ENCODE results near the gene LMTK3. TPM values are rescaled to one million over a fixed set of nuclear protein-coding genes. Genes with fewer than 3 reads are reported as not detected.
"Not testable (repeated sequence)": the region's sequence is repeated elsewhere in the genome, so short reads cannot be mapped to it uniquely, and the experiment has no call there.

LMTK3 gene
- total and polyA plus RNA-seq, 2 donors: 0.42 to 0.72 TPM

DNA sequence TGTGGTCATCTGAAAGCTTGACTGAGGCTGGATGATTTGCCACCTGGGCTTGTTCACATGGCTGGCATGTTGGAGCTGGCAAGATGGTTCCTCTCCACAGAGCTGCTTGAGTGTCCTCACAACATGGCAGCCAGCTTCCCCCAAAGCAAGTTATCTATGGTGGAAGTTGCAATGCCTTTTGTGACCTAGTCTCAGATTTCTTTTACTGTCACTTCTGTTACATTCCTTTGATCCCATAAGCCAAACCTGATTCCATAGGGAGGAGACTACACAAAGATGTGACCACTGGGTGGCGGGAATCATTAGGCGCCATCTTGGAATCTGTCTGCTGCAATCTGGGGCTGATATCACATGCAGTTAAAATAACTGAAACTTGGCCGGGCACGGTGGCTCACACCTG is 17.5 kb upstream of the LMTK3 start:
- DNase-seq (ENCODE audit: extremely low spot score): no peak
- WGBS: 96% methylated on average over 4 of the region's 4 CpGs
- Histone ChIP-seq H3K4me3 (ENCODE audit: low read depth, low read length) (no peak overlapping the region), H3K27ac (ENCODE audit: low read depth) (no peak overlapping the region), H3K4me1 (ENCODE audit: insufficient read depth) (no peaks in the 10 kb centered on the region), H3K36me3 (ENCODE audit: insufficient read depth) (no peaks in the 10 kb centered on the region)

DNA sequence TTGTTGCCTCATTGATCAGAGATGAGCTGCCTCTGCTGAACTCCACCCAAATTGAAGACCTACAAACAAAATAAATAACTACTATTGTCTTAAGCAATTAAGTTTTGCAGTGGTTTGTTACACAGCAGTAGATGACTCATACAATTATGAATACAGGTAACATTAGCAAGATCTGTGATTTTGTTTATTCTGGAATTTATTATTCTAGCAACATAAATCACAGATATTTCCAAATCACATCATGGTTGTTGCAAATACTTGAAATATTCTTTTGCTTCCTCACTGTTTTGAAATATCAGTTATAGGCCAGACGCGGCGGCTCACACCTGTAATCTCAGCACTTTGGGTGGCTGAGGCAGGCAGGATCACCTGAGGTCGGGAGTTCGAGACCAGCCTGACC is 13.1 kb upstream of the LMTK3 start:
- no peak for DNase-seq (ENCODE audit: extremely low spot score)
- no peak overlapping the region for H3K4me3 ChIP-seq (ENCODE audit: low read depth, low read length)
- no peaks in the 10 kb centered on the region for H3K4me1 ChIP-seq (ENCODE audit: insufficient read depth)
- H3K27ac ChIP-seq (ENCODE audit: low read depth): no peak overlapping the region
- WGBS: 97% methylated on average over 5 of the region's 5 CpGs
- no peaks in the 10 kb centered on the region for H3K36me3 ChIP-seq (ENCODE audit: insufficient read depth)

DNA sequence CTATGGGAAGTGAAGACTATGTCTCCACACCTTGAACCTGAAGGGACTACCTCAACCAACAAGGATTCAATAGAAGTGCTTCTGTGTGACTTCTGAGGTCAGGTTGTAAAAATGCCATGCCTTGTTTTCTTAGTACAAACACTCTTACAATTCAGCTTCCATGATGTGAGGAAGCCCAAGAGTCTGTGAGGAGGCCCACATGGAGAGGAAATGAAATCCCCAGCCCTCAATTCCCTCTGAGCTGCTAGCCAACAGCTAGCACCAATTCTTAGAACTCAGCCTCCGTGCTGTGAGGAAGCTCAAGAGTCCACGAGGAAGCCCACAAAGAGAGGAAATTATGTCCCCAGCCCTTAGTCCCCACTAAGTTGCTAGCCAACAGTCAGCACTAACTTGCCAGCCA is 12.6 kb upstream of the LMTK3 start:
- Histone ChIP-seq H3K4me3 (ENCODE audit: low read depth, low read length) (no peak overlapping the region), H3K4me1 (ENCODE audit: insufficient read depth) (no peaks in the 10 kb centered on the region), H3K27ac (ENCODE audit: low read depth) (no peak overlapping the region), H3K36me3 (ENCODE audit: insufficient read depth) (no peaks in the 10 kb centered on the region)
- 93% methylated on average over 2 of the region's 2 CpGs for WGBS
- DNase-seq (ENCODE audit: extremely low spot score): no peak

DNA sequence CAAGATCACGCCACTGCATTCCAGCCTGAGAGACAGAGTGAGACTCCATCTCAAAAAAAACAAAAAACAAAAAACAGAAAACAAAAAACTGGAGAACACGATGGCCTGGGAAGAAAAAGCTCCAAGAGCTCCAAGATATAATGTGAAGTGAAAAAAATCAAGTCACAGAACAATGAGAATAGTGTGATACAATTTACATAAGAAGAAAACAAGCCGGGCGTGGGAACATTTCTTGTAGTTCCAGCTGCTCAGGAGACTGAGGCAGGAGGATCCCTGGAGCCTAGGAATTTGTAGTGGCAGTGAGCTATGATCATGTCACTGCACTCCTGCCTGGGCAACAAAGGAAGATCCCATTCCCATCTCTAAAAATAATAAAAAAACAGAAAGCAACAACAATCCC is 8.5 kb upstream of the LMTK3 start:
- WGBS: 75% methylated on average over 4 of the region's 4 CpGs
- DNase-seq (ENCODE audit: extremely low spot score): no peak
- H3K36me3 ChIP-seq (ENCODE audit: insufficient read depth): no peaks in the 10 kb centered on the region

DNA sequence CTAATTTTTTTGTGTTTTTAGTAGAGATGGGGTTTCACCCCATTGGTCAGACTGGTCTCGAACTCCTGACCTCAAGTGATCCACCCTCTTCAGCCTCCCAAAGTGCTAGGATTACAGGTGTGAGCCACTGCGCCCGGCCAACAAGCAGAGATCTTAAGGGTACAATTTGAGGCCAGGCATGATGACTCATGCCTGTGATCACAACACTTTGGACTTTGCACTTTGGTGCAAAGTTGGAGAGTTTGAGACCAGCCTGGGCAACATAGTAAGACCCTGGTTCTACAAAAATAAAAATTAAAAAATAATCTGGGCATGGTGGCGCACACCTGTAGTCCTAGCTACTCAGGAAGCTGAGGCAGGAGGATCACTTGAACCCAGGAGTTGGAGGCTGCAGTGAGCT is 7.8 kb upstream of the LMTK3 start:
- DNase-seq (ENCODE audit: extremely low spot score); H3K27ac ChIP-seq (ENCODE audit: low read depth); H3K4me3 ChIP-seq (ENCODE audit: low read depth, low read length); H3K36me3 ChIP-seq (ENCODE audit: insufficient read depth); H3K4me1 ChIP-seq (ENCODE audit: insufficient read depth): not testable (repeated sequence)
- 91% methylated on average over 4 of the region's 4 CpGs for WGBS

More for the DNA sequence above, 8.5 kb upstream of the LMTK3 start:
- Histone ChIP-seq H3K27ac (ENCODE audit: low read depth) (no peak overlapping the region), H3K4me1 (ENCODE audit: insufficient read depth) (no peaks in the 10 kb centered on the region), H3K4me3 (ENCODE audit: low read depth, low read length) (no peak overlapping the region)

DNA sequence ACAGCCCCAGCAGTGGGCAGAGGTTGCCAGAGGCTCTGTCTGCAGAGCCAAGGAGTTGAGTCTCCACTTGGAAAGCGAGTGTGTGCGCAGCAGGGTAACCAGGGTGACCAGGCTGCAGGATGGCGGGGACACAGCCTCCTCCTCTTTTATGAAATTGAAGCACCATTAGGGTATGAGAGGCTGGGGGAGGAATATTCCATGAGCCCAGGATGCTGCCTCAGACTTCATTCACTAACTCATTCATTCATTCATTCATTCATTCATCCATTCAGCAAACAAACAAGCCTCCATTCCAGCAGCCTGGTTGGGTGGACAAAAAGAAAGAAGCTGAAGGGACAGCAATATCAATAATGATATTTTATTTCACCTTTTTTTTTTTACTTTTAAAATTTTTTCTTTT is 6.6 kb upstream of the LMTK3 start:
- Histone ChIP-seq H3K4me3 (ENCODE audit: low read depth, low read length) (no peak overlapping the region), H3K36me3 (ENCODE audit: insufficient read depth) (no peaks in the 10 kb centered on the region), H3K4me1 (ENCODE audit: insufficient read depth) (no peaks in the 10 kb centered on the region), H3K27ac (ENCODE audit: low read depth) (no peak overlapping the region)
- 58% methylated on average over 3 of the region's 3 CpGs for WGBS
- no peak for DNase-seq (ENCODE audit: extremely low spot score)

DNA sequence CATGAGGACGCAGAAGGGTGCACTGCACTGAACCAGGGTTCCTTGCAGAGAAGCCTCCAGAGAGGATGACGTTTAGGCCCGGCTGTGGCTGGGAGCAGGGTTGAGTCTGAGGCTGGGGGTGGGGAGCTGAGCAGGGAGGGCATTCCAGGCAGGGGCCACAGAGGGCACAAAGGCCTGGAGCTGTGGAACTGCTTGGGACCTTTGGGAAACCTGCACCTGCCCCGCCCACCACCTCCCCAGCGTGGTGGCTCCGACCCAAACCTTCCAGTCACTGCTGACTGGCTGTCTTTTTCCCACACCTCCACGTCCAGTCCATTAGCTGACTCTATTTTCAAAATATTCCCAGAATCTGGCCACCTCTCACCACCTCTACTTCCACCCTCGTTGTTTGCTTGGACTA is 4.9 kb upstream of the LMTK3 start:
- Histone ChIP-seq H3K27ac (ENCODE audit: low read depth) (no peak overlapping the region), H3K4me1 (ENCODE audit: insufficient read depth) (no peaks in the 10 kb centered on the region), H3K4me3 (ENCODE audit: low read depth, low read length) (no peak overlapping the region), H3K36me3 (ENCODE audit: insufficient read depth) (no peaks in the 10 kb centered on the region)
- no peak for DNase-seq (ENCODE audit: extremely low spot score)
- 69% methylated on average over 8 of the region's 8 CpGs for WGBS

DNA sequence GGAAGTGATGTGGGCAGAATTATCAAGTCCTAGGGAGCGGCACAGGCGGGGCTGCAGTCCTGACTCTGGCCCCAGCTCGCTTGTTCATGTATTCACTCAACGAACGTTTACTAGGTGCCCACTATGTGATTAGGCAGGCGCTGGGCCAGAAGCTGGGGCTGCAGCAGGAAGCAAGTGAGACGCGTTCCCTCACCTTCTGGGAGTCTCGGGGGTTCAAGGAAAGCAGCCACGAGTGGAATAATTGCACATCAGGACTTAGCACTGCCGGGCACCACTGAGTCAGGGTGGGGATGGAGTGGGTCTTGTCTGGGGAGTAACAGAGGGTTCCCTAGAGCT is 2.5 kb upstream of the LMTK3 start:
- Histone ChIP-seq H3K27ac (ENCODE audit: low read depth) (no peak overlapping the region), H3K4me3 (ENCODE audit: low read depth, low read length) (no peak overlapping the region), H3K4me1 (ENCODE audit: insufficient read depth) (no peaks in the 10 kb centered on the region), H3K36me3 (ENCODE audit: insufficient read depth) (no peaks in the 10 kb centered on the region)
- WGBS: 36% methylated on average over 11 of the region's 11 CpGs
- DNase-seq (ENCODE audit: extremely low spot score): no peak

DNA sequence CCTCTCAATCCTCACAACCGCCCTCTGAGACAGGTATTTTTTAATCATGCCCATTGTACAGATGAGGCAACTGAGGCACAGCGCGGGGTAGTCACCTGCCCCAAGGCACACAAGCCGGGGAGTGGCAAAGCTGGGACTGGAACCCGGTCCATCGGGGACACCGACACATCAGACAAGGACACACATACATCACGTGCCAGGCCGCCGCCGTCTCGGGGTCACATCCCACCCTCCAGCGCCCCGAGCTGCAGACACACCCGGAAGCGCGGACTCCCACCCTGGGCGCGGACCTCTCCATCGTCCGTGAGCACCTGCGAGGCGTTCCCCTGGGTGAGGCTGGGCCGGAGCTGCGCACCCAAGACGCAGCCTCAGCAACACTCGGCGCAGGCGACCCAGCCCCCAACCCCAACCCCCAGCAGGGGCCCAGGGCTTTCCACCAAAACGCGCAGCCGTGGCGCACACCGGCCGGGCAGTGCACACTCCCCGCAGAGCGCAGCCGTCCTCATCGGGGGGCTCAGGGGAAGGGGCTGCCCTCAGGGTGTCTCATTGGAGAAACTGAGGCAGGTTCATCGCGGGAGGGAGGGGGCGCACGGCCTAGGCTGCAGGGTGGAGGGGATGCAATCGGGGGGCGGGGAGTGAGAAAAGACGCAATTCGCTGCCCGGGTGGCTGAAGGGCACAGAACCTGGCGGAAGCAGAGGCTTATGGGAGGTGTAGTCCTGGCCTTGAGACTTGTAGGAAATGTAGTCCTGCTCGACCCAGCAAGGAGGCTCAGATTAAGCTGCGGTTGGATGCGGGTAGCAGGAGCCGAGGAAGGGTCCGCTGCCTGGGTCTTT is 1.9 kb upstream of the LMTK3 start:
- H3K36me3 ChIP-seq (ENCODE audit: insufficient read depth): no peaks in the 10 kb centered on the region
- no peaks in the 10 kb centered on the region for H3K4me1 ChIP-seq (ENCODE audit: insufficient read depth)
- H3K4me3 ChIP-seq (ENCODE audit: low read depth, low read length): peak overlapping the region; percentile 55
- 3% methylated on average over 54 of the region's 54 CpGs for WGBS
- H3K27ac ChIP-seq (ENCODE audit: low read depth): no peak overlapping the region
- DNase-seq (ENCODE audit: extremely low spot score): peak; percentile 52

DNA sequence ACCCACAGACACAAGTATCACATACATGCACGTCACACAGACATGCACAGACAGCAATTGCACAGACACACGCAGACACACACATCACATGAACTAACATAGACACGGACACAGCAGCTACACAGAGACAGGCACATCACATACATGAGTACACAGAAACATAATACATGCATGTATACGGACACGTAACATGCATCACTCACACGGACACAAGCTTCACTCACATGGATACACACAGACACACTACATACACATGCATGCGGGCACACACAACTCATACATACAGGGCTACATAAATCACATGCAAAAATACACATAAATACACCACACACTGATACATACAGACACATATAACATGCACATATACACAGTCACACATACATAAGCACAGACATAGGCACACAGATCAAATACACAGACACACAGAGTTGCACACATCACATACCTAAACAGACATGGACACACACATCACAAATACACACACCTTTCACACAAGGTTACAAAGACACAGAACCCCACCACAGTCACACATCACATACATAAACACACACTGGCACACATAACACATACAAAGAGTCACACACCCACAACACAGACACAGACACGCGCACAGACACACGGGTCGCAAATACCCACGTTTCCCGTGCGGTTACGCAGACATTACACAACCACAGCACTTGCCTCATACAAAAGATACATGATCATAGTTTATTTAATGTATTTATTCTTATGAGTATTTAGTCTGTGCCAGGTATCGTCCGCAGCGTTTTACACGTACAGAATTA is 1.1 kb upstream of the LMTK3 start:
- H3K36me3 ChIP-seq (ENCODE audit: insufficient read depth): no peaks in the 10 kb centered on the region
- H3K4me1 ChIP-seq (ENCODE audit: insufficient read depth): no peaks in the 10 kb centered on the region
- no peak overlapping the region for H3K4me3 ChIP-seq (ENCODE audit: low read depth, low read length)
- WGBS: 45% methylated on average over 19 of the region's 19 CpGs
- H3K27ac ChIP-seq (ENCODE audit: low read depth): no peak overlapping the region
- DNase-seq (ENCODE audit: extremely low spot score): no peak

DNA sequence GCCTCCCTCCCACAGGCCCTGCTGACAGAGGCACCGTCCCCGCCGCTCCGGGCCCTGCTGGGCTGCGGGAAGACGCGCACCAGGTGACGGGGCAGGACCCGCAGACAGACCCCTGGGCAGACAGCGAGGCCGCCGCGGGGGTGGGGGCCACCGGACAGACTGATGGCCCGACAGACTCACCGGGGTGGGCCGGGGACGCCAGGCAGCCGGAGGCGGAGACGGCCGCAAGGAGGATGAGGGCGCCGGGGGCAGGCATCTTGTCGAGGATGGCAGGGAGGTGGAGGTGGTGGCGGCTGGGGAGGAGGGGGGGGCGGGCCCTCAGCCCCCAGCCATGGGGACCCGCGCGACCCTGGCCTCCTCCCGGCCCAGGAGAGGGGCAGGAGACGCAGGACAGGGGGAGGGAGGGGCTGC is 309 bp downstream of the LMTK3 start:
- 3% methylated on average over 31 of the region's 32 CpGs for WGBS
- H3K36me3 ChIP-seq (ENCODE audit: insufficient read depth): no peaks in the 10 kb centered on the region
- H3K4me1 ChIP-seq (ENCODE audit: insufficient read depth): no peaks in the 10 kb centered on the region
- H3K27ac ChIP-seq (ENCODE audit: low read depth): no peak overlapping the region
- H3K4me3 ChIP-seq (ENCODE audit: low read depth, low read length): no peak overlapping the region
- DNase-seq (ENCODE audit: extremely low spot score): no peak

DNA sequence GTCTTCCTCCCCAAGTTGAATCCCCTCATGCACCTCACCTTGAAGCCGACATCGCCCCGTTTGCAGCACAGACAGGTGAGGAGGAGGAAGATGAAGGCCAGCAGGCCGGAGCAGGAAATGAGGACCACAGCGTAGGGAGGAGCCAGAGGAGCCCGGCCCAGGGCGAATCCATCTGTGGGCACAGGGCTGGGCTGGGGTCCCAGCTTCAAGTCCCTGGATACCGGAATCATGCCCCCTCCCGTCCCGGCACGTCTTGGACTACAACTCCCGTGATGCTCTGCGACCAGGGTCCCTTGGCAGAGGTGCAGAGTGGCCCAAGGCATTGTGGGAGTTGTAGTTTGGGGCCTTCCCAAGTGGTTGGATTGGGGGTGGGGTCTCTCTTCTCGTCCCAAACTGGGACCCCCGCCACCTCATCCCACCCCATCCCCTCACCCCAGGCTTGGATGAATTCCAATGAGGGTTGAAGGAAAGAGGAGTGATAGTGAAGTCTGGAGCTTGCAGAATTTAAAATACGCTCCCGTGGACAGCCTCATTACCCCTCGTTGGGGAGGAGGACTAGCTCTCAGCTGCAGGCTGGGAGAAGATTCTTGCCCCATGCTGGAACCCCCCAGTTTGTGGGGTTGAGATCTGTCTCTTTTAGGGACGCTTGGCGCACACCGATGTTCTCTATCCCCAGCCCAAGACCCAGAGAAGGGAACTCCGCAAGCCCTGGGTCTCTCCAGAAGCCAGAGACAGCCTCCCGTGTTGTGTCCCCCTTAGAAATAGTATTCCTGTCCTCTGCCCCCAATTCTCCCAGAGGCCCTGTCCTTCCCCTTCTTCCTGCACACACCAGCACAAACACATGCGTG is 990 bp downstream of the LMTK3 start:
- Histone ChIP-seq H3K4me1 (ENCODE audit: insufficient read depth) (no peaks in the 10 kb centered on the region), H3K27ac (ENCODE audit: low read depth) (no peak overlapping the region), H3K4me3 (ENCODE audit: low read depth, low read length) (no peak overlapping the region), H3K36me3 (ENCODE audit: insufficient read depth) (no peaks in the 10 kb centered on the region)
- WGBS: 11% methylated on average over 24 of the region's 24 CpGs
- no peak for DNase-seq (ENCODE audit: extremely low spot score)

DNA sequence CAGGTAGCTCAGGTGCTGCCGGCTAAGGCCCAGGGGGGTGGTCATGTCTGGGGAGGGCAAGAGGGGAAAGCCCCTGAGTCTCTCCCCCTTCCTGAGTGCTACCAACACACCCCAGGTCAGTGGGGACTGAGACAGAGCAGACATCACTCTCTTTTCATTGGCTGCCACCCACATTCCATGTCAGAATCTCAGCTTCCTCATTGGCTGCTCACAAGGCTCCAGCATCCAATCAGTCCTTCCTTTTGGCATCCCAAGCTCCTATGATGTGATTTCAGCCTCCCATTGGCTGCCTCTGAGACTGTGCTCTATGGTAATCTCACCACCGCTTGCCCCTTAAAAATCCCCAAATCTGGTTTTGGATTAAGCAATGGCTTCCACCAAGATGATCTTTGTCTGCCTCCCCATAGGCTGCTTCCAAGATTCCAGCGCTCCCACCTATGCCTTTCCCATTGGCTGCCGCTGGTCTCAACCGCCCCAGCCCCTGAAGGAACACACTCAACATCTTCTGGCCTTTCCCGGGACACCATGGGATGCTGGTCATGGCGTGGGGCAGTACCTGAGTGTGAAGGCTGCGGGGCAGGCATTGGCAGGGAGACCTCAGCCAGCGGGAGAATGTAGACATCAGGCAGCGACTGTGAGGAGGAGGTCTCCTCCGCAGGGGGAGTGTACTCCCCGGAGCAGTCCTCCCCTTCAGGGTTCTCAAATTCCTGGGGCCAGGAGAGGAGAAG is 2.0 kb downstream of the LMTK3 start:
- Histone ChIP-seq H3K4me1 (ENCODE audit: insufficient read depth) (no peaks in the 10 kb centered on the region), H3K36me3 (ENCODE audit: insufficient read depth) (no peaks in the 10 kb centered on the region), H3K27ac (ENCODE audit: low read depth) (no peak overlapping the region), H3K4me3 (ENCODE audit: low read depth, low read length) (no peak overlapping the region)
- WGBS: 73% methylated on average over 12 of the region's 12 CpGs
- no peak for DNase-seq (ENCODE audit: extremely low spot score)

Data from urinary bladder (tissue), 4 donors.